Frontal cortex (tissue), 4 donors: ENCODE measurements around the gene SPDYC. TPM values are rescaled to one million over a fixed set of nuclear protein-coding genes. Genes with fewer than 3 reads are reported as not detected.

Experiments
- DNase-seq, 2 donors: peaks; one replicate each; pipeline ENCODE4 v3.0.0; 2012; ENCODE audit warnings: low spot score in 2 of 2
- FAIRE-seq: peaks from 2 replicates; lab custom pipeline; 2012; peaks lifted over from hg19 to GRCh38; lab: Jason Lieb, UNC
- total RNA-seq: library from RNA; depleted of rRNA; stranded (reverse); fragments of >200 nt; gene quantifications from one replicate; pipeline ENCODE4 v1.2.3, GENCODE V29; 2014
- donor health status: control.
- donor health status: control.
- donor health status: control.

Gene SPDYC
- total RNA-seq, 1 donor from 2014 or later, result not detected

DNA sequence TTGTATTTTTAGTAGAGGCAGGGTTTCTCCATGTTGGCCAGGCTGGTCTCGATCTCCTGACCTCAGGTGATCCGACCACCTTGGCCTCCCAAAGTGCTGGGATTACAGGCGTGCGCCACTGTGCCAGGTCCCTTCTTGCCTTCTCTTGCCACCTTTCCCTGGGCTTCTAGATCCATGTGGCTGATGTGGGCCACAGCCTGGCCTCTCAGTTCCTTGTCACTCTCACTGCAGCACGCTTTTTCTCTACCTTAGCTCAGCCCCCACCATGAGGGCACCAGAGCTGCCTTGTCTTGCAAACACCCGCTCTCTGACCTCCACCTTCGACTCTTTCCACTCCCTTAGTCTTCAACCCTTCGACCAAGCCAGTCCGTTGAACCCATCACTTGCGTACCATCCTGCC, 19.2 kb downstream of the SPDYC start:
- FAIRE-seq (no peak), DNase-seq (no peak)

DNA sequence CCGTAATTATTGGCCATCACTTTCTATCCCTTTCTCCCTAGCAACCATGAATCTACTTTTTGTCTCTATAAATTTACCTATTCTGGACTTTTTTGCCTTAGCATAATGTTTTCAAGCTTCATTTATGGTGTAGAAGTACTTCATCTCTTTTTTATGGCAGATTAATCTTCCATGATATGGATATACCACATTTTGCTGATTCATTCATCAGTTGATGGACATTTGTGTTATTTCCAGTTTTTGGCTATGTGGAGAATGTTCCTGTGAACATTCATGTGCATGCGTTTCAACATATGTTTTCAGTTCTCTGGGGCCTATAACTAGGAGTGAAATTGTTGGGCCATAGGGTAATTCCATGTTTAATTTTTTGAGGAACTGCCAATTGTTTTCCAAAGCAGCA, 24.5 kb downstream of the SPDYC start:
- FAIRE-seq, result no peak
- no peak for DNase-seq

DNA sequence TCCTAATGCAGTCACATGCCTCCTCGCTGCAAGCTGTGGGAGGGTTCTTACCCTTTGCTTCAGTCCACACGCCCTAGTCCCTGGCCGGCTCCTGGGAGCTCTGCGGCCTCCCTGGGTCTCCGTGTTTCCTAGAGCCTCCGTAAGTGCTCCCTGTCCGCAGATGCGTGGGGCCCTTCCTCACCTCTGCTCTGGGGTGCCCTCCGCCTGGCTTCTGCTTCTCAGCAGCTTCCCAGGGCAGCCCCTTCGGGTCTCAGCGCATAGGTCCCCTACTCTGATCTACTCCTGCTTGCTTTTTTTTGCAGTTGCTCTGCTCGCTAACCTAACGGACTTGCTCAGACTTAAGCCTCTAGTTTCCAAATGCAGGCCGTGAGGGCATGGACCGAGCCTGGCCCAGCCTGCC, 34.1 kb downstream of the SPDYC start:
- FAIRE-seq (no peak), DNase-seq (no peak)

DNA sequence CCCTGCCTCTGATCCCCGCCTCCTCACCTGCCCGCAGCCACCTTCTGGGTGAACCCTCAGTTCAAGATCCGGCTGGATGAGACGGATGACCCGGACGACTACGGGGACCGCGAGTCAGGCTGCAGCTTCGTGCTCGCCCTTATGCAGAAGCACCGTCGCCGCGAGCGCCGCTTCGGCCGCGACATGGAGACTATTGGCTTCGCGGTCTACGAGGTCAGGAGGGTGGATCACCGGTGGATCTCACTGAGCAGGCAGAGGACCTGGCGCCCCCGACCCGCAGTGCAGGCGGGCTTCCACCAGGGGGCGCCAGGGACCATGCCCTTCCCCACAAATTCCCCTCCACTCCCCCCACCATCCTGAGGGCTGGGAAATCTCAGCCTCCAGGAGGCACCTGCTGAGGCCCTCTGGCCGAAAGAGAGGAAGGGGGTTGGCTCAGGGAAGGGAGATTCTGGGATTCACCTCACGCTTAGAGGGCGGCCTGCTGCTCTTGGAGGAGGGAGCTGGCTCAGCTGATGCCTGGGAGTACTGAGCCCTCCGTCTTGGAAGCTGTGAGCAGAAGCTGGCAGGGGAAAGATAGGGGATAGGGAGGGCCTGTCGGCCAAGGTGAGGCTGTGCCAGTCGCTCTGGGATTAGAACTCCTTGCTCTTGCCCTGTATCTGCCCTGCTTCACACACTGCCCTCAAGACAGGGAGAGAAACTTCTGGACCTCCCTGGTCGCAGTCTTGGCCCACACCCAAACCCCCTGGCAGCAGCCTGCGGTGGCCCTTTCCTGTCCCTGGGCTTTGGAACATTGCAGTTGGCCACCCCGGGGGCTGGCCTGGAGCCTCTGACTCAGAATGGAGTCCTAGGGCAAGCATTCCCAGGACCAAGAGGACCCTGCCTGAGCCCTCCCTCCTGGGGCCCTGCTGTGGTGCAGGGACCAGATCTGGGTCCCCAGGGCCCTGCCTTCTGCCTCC, 34.9 kb downstream of the SPDYC start:
- FAIRE-seq (no peak), DNase-seq (peak in 1 of 2 donors; percentile 69)

DNA sequence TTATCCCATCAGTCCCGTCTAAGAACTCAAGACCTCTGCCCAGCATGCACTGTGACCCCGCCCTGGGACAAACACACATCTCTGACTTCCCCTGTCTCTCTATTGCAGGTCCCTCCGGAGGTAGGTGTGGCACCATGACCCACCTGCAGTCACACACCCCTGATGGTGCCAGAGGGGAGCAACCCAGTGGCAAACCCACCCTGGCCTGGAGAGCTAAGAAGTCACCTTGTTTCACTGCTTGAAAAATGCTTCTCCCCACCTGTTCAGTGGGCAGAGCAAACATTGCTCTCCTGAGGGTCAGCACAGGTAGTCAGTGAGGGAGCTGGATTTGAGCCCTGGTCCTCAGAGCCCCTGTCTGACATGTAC, 35.6 kb downstream of the SPDYC start:
- FAIRE-seq, result no peak

DNA sequence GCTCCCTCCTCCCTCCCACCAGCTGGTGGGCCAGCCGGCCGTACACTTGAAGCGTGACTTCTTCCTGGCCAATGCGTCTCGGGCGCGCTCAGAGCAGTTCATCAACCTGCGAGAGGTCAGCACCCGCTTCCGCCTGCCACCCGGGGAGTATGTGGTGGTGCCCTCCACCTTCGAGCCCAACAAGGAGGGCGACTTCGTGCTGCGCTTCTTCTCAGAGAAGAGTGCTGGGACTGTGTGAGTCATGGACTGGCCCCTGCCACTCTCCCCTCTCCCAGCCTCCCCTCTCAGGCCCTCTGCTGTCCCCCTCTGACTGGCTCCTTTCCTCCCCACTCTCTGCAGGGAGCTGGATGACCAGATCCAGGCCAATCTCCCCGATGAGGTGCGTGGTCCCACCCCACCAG, 36.4 kb downstream of the SPDYC start:
- FAIRE-seq (no peak), DNase-seq (no peak)

More for the DNA sequence above, 35.6 kb downstream of the SPDYC start:
- DNase-seq, result no peak

DNA sequence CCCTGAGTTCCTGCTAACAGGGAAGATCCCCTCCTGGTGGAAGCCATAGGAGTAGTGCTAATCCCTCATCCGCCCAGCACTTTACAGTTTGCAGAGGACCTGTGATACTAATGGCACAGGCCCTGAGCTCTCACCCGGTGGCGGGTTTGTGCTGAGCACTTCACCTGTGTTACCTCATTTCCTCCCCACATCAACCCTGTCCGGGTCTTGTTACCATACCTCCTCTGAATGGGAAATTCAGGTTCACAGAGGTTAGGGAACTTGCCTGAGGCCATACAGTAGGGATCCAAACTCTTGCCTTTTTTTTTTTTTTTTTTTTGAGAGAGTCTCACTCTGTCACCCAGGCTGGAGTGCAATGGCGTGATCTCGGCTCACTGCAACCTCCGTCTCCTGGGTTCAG, 36.9 kb downstream of the SPDYC start:
- DNase-seq, result no peak
- no peak for FAIRE-seq

DNA sequence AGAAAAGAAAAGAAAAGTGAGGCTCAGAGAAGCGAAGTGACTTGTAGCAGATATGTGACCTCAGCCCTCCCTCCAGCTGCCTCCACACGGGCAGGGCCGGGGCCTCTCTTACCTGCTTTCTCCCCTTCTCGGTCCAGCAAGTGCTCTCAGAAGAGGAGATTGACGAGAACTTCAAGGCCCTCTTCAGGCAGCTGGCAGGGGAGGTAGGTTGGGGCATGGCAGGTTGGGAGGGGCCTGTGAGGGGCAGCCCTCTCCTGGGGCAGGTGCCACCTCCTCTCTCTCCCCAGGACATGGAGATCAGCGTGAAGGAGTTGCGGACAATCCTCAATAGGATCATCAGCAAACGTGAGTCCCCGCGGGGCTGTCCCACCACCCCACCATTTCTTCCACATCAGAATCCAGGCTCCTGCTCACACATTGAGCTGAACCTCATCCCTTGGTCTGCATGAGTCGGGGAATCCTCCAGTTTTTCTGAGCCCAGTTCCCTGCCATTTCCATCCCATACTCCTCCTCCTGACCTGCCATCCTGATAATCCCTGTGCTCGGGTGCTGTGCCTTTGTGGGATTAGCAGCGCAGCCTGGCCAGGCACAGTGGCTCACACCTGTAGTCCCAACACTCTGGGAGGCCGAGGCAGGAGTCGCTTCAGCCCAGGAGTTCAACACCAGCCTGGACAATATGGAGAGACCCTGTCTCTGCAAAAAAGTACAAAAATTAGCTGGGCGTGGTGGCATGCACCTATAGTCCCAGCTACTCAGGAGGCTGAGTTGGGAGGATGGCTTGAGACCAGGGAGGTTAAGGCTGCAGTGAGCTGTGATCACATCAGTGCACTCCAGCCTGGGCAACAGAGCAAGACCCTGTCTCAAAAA, 38.1 kb downstream of the SPDYC start:
- FAIRE-seq, result no peak
- no peak for DNase-seq

DNA sequence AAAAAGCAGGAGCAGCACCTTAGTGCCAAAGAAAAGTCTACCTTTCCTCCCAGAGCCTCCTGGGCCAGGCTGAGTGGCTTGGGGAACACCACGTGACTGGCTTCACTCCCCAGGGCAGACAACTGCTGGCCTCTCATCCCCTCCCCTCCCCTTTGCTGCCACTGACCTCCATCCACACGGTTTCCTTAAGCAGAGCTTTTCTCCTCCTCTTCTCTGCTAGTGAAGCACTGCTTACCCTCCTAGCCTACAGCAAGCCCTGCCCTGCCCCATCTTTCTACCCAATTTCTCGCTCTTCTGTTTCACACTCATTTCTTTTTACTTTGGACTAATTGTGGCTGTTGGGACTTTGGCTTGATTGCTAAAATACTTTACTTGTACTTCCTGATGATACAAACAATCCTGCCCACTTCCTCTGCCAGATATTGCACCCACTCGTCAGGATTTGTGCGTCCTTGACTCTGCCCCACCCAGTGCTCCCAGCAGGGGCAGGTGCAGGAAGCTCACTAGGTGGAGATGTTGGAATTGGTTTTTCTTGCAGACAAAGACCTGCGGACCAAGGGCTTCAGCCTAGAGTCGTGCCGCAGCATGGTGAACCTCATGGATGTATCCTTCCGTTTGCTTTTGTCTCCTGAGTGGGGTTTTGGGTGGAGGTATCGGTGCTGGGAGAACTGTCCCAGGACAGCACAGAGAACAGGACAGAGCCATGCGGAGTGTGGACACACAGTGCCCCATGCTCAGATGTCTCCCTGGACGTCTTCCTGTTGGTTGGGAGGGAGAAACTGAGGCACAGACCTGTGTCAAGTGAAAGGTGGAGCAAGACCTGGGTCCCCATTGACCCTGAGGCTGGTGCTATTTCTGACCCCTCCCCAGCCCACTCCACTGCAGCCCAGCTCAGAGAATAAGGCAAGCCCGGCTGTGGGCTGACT, 39.0 kb downstream of the SPDYC start:
- FAIRE-seq, result no peak
- no peak for DNase-seq

DNA sequence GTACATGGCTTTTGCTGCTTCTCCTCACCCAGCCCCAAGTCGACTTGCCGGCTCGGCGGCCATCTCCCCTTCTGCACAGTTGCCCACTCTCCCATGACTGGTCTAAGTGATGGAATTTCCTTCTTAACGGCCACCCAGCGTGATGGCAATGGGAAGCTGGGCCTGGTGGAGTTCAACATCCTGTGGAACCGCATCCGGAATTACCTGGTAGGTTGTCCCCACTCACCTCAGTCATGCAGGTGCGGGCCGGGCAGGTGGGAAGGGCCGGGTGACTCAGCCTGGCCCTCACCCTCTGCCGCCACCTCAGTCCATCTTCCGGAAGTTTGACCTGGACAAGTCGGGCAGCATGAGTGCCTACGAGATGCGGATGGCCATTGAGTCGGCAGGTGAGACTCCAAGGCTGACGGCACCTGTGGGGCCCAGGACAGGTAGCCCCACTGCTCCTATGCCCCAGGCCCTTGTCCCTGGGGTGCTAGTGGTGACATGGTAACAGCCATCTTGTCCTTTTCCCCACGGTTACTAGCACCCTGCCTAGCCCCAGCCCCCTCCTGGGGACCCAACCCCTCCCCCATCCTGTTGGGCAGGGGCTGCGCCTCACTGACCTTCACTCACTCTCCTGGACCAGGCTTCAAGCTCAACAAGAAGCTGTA, 39.8 kb downstream of the SPDYC start:
- no peak for FAIRE-seq
- no peak for DNase-seq

DNA sequence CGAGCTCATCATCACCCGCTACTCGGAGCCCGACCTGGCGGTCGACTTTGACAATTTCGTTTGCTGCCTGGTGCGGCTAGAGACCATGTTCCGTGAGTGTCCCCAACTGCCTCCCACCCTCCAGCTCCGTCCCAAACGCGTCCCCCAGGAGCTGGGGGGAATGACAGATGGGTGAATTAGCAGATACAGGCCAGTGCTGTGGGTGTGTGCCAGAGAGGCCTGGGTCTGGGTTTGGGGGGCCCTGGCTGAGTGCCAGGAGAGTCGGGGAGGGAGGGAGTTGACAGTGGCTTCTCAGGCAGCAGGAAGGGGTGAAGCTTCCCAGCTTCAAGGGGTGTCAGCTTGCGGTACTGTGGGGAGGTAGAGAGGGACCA, 40.3 kb downstream of the SPDYC start:
- FAIRE-seq, result no peak
- no peak for DNase-seq

DNA sequence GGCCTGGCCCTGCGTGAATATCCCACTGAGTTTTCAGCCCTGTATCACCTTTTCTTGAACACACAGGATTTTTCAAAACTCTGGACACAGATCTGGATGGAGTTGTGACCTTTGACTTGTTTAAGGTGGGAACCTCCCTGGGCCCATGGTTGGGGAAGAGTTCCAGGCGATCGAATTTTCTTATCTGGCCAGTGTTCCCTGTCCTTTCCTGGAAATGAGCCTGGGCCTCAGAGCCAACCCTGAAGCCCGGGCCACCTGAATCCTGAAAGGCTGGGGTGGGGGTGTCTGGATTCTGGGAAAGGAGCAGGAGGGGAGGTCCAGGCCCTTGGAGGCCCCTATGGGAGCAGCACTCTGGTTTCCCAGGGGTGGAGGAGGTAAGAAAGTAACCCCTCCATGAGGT, 40.7 kb downstream of the SPDYC start:
- DNase-seq (no peak), FAIRE-seq (no peak)

DNA sequence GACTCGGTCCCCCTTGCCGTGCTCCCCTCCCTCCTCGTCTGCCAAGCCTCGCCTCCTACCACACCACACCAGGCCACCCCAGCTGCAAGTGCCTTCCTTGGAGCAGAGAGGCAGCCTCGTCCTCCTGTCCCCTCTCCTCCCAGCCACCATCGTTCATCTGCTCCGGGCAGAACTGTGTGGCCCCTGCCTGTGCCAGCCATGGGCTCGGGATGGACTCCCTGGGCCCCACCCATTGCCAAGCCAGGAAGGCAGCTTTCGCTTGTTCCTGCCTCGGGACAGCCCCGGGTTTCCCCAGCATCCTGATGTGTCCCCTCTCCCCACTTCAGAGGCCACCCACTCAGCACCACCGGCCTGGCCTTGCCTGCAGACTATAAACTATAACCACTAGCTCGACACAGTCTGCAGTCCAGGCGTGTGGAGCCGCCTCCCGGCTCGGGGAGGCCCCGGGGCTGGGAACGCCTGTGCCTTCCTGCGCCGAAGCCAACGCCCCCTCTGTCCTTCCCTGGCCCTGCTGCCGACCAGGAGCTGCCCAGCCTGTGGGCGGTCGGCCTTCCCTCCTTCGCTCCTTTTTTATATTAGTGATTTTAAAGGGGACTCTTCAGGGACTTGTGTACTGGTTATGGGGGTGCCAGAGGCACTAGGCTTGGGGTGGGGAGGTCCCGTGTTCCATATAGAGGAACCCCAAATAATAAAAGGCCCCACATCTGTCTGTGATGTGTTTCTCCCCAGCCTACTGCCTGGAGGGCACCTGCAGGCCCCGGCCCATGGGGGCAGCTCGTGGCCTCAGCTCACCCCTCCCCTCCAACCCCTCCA, 41.5 kb downstream of the SPDYC start:
- no peak for DNase-seq
- FAIRE-seq, result no peak

DNA sequence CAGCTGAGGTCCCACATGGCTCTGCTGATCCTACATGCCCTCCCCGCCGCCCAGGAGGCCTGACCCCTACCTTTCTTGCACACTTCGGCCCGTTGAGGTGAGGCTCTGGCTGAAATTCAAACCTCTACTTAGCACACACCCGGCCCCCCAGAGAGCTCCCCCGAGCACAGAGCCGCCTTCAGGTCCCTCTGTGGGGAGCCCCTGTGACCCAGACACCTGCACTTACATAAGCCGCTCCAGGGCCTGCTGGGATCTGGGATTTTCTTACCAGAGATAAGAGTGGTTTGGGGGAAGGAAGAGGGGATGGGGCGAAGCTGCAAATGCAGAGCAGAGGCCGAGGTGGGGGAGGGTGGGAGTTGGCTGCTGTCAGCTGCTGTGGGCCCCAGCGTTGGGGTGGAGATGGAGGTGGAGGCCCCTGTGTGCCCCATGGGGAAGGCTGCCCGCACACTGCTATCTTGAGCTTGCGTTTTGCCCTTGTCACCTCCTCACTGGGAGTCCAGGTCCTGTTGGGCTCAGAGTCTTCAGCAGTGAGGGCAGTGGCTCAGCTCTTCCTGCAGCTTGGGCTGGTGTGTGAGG, 42.3 kb downstream of the SPDYC start:
- DNase-seq (no peak), FAIRE-seq (no peak)

DNA sequence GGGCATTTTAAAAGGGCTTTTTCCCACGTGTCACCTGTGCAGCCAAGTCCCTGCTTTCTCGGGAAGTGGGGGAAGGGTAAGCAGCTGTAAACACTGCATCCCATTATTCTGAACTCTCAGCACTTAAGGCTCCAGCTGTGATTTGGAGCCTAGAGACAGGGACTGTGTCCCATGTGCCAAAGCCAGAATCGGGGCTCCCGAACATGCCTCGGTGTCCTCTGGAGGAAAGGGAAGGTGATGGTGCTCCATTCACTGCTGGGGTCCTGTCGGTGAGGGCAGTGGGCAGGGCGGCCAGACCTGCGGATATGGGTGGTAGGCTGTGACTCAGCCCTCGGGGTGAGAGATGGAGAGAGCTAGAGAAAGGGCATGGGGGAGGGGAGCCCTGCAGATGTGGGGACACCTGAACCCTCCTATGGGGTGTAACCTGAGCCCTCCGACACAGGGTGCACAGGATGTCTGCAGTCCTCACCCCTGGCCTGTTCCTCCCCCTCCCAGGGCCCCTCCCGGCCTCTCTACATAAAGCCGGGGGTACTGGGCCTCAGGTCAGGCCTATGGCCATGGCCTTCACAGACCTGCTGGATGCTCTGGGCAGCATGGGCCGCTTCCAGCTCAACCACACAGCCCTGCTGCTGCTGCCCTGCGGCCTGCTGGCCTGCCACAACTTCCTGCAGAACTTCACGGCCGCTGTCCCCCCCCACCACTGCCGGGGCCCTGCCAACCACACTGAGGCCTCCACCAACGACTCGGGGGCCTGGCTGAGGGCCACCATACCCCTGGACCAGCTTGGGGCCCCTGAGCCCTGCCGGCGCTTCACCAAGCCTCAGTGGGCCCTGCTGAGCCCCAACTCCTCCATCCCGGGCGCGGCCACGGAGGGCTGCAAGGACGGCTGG, 43.5 kb downstream of the SPDYC start:
- FAIRE-seq (no peak), DNase-seq (no peak)

DNA sequence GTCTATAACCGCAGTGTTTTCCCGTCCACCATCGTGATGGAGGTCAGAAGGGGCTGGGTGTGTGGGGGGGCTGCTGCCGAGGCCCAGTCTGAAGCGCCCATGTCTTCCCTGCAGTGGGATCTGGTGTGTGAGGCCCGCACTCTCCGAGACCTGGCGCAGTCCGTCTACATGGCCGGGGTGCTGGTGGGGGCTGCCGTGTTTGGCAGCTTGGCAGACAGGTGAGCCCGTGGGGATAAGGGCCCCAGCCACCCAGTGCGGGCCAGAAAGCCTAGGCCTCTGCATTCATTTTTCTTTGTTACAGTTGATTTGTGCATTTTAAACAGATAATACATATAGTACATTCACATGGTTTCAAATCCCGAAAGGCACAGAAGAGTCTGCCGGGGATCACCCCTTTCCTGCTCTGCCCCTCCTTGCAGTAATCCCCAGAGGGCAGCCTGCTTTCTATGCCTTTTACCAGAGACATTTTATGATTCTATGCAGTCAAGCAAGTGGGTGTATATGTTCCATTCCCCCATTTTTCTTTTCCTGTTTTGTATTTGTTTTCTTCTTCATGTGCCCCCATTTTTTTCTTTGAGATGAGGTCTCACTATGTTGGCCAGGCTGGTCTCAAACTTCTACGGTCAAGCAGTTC, 44.3 kb downstream of the SPDYC start:
- no peak for FAIRE-seq
- no peak for DNase-seq
